ENCODE data around the gene FGD1. TPM values are rescaled to one million over a fixed set of nuclear protein-coding genes. Genes with fewer than 3 reads are reported as not detected.
A peak's percentile ranks its signal among the peaks of the same experiment; 100 is the strongest.

The FGD1 gene
- total RNA-seq, 4 donors from 2014 or later = 0.98 to 1.1 (median 1.0) TPM

DNA sequence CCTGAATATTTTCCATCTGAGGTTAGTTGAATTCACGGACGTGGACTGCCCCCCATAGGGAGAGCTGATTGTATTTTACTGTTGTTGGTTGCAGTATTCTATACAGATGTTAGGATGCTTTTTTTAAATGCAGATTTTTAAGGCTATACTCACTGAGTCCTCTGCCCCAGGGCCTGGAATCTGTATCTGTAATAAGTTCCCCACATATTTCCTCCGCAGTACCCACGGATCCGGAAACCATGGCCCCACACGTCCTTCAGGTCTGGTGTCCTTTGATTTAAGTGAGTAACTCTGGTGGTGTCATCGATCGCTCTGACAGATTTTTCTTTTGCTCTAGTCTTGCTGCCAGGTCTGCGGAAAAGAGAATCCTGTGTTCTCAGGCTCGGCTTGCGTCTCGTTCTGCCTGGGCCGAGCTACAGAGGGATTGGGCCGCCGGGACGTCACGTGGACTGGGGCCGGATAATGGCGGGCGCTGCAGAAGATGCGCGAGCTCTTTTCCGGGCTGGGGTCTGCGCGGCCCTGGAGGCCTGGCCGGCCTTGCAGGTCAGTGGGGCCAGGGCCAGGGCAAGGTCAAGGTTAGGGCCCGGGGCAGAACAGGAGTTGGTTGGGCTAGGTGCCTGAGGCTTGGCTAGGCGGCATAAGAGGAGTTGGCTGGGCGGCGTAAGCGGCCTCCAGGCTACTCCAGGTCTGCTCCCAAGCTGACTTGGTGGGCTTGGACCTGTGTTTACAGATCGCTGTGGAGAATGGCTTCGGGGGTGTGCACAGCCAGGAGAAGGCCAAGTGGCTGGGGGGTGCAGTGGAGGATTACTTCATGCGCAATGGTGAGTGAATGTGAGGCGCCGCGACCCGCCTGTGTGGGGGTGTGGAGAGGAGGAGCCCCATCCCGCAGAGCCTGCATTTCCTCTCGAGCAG lies 55.8 kb downstream of the FGD1 start, which contains the start of gene TSR2:
TSR2 (plus strand) TSS at position 445 of the 912 bp plus-strand sequence; CDS start at position 463, 18 bp downstream.
- Histone ChIP-seq H3K27ac (peak within 1 kb of the TSS; percentile 61 to 77 (median 63)), H3K4me3 (peak within 1 kb of the TSS; percentile 74 to 95 (median 90)), H3K36me3 (no peaks in the 10 kb centered on the region), H3K4me1 (peaks cover 6 to 14% of the 10 kb centered on the region in 2 donors), H3K27me3 (no peaks in the 10 kb centered on the region), H3K9me3 (no peaks in the 10 kb centered on the region)
- ATAC-seq (peak; percentile 96 to 97), DNase-seq (peak; percentile 63 to 76)
- in situ Hi-C loops (cut with MboI; ENCODE audit: low sequenced_read_pairs in 4 of 4) = loop anchor here in 1 of 4 donors (10.0 kb wide), 1 partner anchor 95 kb away; the partner anchor contains the start of gene GNL3L
- intact Hi-C loops (cut with DNase I; ENCODE audit: low total_unique reads) = loop anchor here (1.0 to 5.0 kb wide), 4 partner anchors 91 to 1277 kb away; partner anchors contain the start of genes FAM120C, GNL3L, PHF8 and RRAGB
- peak in 1 of 2 donors; percentile 49 for TF ChIP-seq POLR2A (IDR thresholded peaks at IDR 0.05)
- TF ChIP-seq, protein P1, sequence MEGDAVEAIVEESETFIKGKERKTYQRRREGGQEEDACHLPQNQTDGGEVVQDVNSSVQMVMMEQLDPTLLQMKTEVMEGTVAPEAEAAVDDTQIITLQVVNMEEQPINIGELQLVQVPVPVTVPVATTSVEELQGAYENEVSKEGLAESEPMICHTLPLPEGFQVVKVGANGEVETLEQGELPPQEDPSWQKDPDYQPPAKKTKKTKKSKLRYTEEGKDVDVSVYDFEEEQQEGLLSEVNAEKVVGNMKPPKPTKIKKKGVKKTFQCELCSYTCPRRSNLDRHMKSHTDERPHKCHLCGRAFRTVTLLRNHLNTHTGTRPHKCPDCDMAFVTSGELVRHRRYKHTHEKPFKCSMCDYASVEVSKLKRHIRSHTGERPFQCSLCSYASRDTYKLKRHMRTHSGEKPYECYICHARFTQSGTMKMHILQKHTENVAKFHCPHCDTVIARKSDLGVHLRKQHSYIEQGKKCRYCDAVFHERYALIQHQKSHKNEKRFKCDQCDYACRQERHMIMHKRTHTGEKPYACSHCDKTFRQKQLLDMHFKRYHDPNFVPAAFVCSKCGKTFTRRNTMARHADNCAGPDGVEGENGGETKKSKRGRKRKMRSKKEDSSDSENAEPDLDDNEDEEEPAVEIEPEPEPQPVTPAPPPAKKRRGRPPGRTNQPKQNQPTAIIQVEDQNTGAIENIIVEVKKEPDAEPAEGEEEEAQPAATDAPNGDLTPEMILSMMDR (IDR thresholded peaks at IDR 0.05 in 4 of 5, conservative IDR thresholded peaks at IDR 0.05 in 1 of 5) = no peak

DNA sequence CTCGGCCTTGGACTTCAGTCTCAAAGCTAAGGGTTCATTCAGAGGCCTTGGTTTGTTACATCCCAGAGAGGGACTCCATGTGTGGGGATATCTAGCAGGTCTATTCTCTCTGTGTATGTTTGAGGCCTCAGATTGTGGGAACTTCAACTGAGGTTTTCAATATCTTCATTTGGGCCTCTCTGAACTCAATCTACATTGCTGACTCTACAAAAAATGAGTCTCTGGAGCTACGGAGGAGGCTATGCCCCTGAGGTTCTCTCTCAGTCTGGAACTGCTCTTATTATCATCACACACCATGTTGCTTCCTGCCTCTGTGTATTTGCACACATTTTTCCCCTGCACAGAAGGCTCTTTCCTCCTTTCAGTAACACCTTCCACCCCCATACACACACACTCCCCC lies 60.9 kb downstream of the FGD1 start:
- H3K27me3 ChIP-seq = no peaks in the 10 kb centered on the region
- no peaks in the 10 kb centered on the region for H3K36me3 ChIP-seq
- intact Hi-C loops (cut with DNase I; ENCODE audit: low total_unique reads) (no loop called here), in situ Hi-C loops (cut with MboI; ENCODE audit: low sequenced_read_pairs in 4 of 4) (no loop called here)
- H3K9me3 ChIP-seq = no peaks in the 10 kb centered on the region
- H3K4me1 ChIP-seq = peaks cover 0 to 2% of the 10 kb centered on the region in 2 donors
- ATAC-seq = no peak
- TF ChIP-seq, protein P1 (IDR thresholded peaks at IDR 0.05 in 4 of 5, conservative IDR thresholded peaks at IDR 0.05 in 1 of 5) = no peak
- no peak for TF ChIP-seq POLR2A (IDR thresholded peaks at IDR 0.05)
- H3K4me3 ChIP-seq = no peak overlapping the region
- DNase-seq = no peak
- no peak overlapping the region for H3K27ac ChIP-seq

DNA sequence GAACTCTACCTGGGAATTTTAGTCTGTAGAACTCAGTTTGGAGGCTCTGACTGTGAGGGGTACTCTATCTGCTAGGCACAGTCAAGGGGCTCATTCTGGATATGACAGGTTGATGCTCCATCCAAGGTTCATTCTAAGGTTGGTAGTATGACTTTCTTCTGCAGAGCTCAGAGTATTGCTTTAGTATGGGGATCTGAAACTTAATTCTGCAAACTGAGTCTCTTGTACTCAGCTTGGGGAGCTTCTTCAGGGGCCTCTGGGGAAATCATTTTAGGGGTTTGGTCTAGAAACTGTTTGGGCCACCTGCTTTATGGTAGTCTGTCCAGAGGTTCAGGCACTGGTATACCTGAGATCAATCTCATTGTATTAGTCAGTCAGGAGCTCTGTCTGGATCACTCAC lies 65.5 kb downstream of the FGD1 start:
- Histone ChIP-seq H3K9me3 (no peaks in the 10 kb centered on the region), H3K4me1 (no peaks in the 10 kb centered on the region), H3K27me3 (no peaks in the 10 kb centered on the region), H3K4me3 (no peak overlapping the region), H3K27ac (no peak overlapping the region), H3K36me3 (no peaks in the 10 kb centered on the region)
- intact Hi-C loops (cut with DNase I; ENCODE audit: low total_unique reads) = no loop called here
- TF ChIP-seq POLR2A (IDR thresholded peaks at IDR 0.05) = no peak
- in situ Hi-C loops (cut with MboI; ENCODE audit: low sequenced_read_pairs in 4 of 4) = no loop called here
- ATAC-seq (no peak), DNase-seq (no peak)

DNA sequence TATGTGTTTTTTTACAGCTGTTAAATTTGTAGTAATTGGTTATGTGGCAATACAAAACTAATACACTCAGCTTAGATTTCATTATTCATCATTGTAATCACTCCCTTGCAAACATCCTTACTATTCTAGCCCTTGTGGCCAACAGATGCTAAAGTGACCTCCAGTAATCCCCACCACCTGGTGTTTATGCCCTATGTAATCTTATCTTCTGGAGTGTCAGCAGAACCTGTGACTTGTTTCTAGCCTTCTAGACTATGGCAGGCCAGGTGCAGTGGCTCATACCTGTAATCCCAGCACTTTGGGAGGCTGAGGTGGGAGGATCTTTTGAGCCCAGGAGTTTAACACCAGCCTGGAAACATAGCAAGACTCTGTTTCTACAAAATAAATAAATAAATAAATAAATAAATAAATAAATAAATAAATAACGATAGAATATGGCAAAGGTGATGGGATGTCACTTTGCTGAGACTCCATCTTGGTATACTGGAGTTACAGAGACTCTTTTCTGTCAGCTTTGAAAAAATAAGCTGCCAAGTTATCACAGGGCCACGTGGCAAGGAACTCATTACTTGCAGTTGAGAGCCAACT lies 68.1 kb downstream of the FGD1 start:
- intact Hi-C loops (cut with DNase I; ENCODE audit: low total_unique reads) = no loop called here
- in situ Hi-C loops (cut with MboI; ENCODE audit: low sequenced_read_pairs in 4 of 4) = no loop called here

More for the DNA sequence above, 68.1 kb downstream of the FGD1 start:
- Histone ChIP-seq H3K27me3 (no peaks in the 10 kb centered on the region), H3K4me1 (no peaks in the 10 kb centered on the region), H3K27ac (no peak overlapping the region), H3K36me3 (no peaks in the 10 kb centered on the region), H3K4me3 (no peak overlapping the region), H3K9me3 (no peaks in the 10 kb centered on the region)
- no peak for DNase-seq
- no peak for ATAC-seq
- TF ChIP-seq, protein P1 (IDR thresholded peaks at IDR 0.05 in 4 of 5, conservative IDR thresholded peaks at IDR 0.05 in 1 of 5) = no peak
- no peak for TF ChIP-seq POLR2A (IDR thresholded peaks at IDR 0.05)

Measured in gastrocnemius medialis (tissue), 4 donors.